Suprapubic skin (tissue), 3 donors: ENCODE measurements around the gene PGA5.

Source experiments
- POLR2A ChIP-seq, 2 donors: fragments of 450-650 bp; IDR thresholded peaks; one replicate each; pipeline ENCODE4 v1.6.1; 2017; ENCODE audit warnings: antibody characterized with exemption in 2 of 2, mild to moderate bottlenecking in 2 of 2, moderate library complexity in 2 of 2
- TF ChIP-seq, protein P1 (sequence below), 2 donors: fragments of 200-600 bp in 1 of 2; fragments of 450-650 bp in 1 of 2; sonication (generic) in 1 of 2; IDR thresholded peaks; one replicate each; pipeline ENCODE4 v1.5.1; 2016 to 2019; ENCODE audit warnings: antibody characterized with exemption in 2 of 2, mild to moderate bottlenecking in 1 of 2, moderate library complexity in 1 of 2

DNA sequence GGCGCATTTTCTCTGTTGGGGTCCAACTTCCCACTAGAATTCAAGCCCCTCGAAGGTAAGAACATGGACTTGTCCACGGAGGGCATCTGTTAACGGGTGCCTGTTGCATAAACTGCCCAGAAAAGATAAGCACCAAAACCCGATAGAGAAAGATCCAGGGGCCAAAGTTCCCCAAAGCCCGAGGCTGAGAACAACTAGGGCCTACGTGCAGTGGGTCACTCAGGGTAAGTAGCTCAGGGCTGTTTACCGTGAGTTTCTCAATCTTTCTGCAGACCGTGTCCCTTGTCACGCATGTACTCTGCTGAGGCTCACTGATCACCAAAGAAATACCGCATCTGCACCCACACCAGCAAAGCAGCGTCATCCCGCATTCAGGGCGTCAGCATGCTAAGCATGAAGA lies 24.4 kb downstream of the PGA5 start:
- TF ChIP-seq, protein P1, sequence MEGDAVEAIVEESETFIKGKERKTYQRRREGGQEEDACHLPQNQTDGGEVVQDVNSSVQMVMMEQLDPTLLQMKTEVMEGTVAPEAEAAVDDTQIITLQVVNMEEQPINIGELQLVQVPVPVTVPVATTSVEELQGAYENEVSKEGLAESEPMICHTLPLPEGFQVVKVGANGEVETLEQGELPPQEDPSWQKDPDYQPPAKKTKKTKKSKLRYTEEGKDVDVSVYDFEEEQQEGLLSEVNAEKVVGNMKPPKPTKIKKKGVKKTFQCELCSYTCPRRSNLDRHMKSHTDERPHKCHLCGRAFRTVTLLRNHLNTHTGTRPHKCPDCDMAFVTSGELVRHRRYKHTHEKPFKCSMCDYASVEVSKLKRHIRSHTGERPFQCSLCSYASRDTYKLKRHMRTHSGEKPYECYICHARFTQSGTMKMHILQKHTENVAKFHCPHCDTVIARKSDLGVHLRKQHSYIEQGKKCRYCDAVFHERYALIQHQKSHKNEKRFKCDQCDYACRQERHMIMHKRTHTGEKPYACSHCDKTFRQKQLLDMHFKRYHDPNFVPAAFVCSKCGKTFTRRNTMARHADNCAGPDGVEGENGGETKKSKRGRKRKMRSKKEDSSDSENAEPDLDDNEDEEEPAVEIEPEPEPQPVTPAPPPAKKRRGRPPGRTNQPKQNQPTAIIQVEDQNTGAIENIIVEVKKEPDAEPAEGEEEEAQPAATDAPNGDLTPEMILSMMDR (IDR thresholded peaks at IDR 0.05), result no peak
- no peak for TF ChIP-seq POLR2A (IDR thresholded peaks at IDR 0.05)
